Measurements from ENCODE around the gene TFIP11. TPM values are rescaled to one million over a fixed set of nuclear protein-coding genes. Genes with fewer than 3 reads are reported as not detected.

Gene TFIP11
- total RNA-seq (2022) (39.8 and 40.8 TPM in 2 replicates), Bru-seq, nascent RNA (percentile 70 among the genes with signal in this experiment), BruChase-seq, experiment 1, labeled RNA remaining after a 6-hour chase (percentile 70 among the genes with signal in this experiment), BruChase-seq, experiment 2, labeled RNA remaining after a 2-hour chase (percentile 73 among the genes with signal in this experiment)
- long read RNA-seq, transcript TFIP11-204 (15 exons, 3,586 nt) = major isoform, 28 of 60 reads
- long read RNA-seq, partial matches to known transcripts = 10 of 60 reads
- long read RNA-seq, other reads (novel, unspliced or antisense) = 19 of 60 reads

GRCh38 chr22:26512149-26512793 is at the start of gene TFIP11:
TSS of gene TFIP11 (minus strand) at chr22:26512473. CDS start at chr22:26510272, 2,201 bp downstream.
- peaks cover 13% of the 10 kb centered on the region for H3K4me1 Mint-ChIP-seq (ENCODE audit: low read depth, unreplicated experiment)
- intact Hi-C loops (cut with micrococcal nuclease; ENCODE audit: unreplicated experiment) = no loop called here

GRCh38 chr22:26561756-26562417 is 49.6 kb upstream of the TFIP11 start:
- no peaks in the 10 kb centered on the region for H3K9me3 Mint-ChIP-seq (ENCODE audit: low read depth, unreplicated experiment)
- H3K4me3 Mint-ChIP-seq (ENCODE audit: low read depth, unreplicated experiment) = no peak overlapping the region
- BruUV-seq (replicated peaks) = no TSS peak
- no peaks in the 10 kb centered on the region for H3K27me3 Mint-ChIP-seq (ENCODE audit: unreplicated experiment)
- H3K27ac Mint-ChIP-seq (ENCODE audit: unreplicated experiment) = no peak overlapping the region
- no peak for DNase-seq
- intact Hi-C loops (cut with micrococcal nuclease; ENCODE audit: unreplicated experiment) = no loop called here
- H3K36me3 Mint-ChIP-seq (ENCODE audit: insufficient read depth, unreplicated experiment) = no peaks in the 10 kb centered on the region
- no peak for TF ChIP-seq CTCF (IDR thresholded peaks at IDR 0.05; ENCODE audit: unreplicated experiment)
- H3K4me1 Mint-ChIP-seq (ENCODE audit: low read depth, unreplicated experiment) = no peaks in the 10 kb centered on the region
- CTCF ChIA-PET = interaction anchor here (0.7 kb wide), 1 partner anchor 1037 kb away, joined by 3 read pairs; no protein-coding TSS in a partner anchor

More at GRCh38 chr22:26512149-26512793, at the start of gene TFIP11:
- CTCF ChIA-PET = interaction anchor here (0.5 to 1.1 kb wide), 4 partner anchors 10 to 1531 kb away, joined by 3 to 5 read pairs (median 4); no protein-coding TSS in a partner anchor
- Mint-ChIP-seq H3K4me3 (ENCODE audit: low read depth, unreplicated experiment) (peak within 1 kb of the TSS; percentile 100), H3K36me3 (ENCODE audit: insufficient read depth, unreplicated experiment) (peaks cover 32% of the 10 kb centered on the region), H3K27ac (ENCODE audit: unreplicated experiment) (peak within 1 kb of the TSS; percentile 99), H3K27me3 (ENCODE audit: unreplicated experiment) (no peaks in the 10 kb centered on the region), H3K9me3 (ENCODE audit: low read depth, unreplicated experiment) (no peaks in the 10 kb centered on the region)
- no peak for TF ChIP-seq CTCF (IDR thresholded peaks at IDR 0.05; ENCODE audit: unreplicated experiment)
- peak; percentile 93 for DNase-seq
- no TSS peak for BruUV-seq (replicated peaks)

- intact Hi-C loops (cut with micrococcal nuclease; ENCODE audit: unreplicated experiment) = no loop called here
- H3K4me1 Mint-ChIP-seq (ENCODE audit: low read depth, unreplicated experiment) = no peaks in the 10 kb centered on the region
- no peak overlapping the region for H3K4me3 Mint-ChIP-seq (ENCODE audit: low read depth, unreplicated experiment)
- DNase-seq = no peak
- H3K27me3 Mint-ChIP-seq (ENCODE audit: unreplicated experiment) = no peaks in the 10 kb centered on the region
- no peak for TF ChIP-seq CTCF (IDR thresholded peaks at IDR 0.05; ENCODE audit: unreplicated experiment)
- H3K27ac Mint-ChIP-seq (ENCODE audit: unreplicated experiment) = no peak overlapping the region
- no peaks in the 10 kb centered on the region for H3K9me3 Mint-ChIP-seq (ENCODE audit: low read depth, unreplicated experiment)
- no TSS peak for BruUV-seq (replicated peaks)
- no peaks in the 10 kb centered on the region for H3K36me3 Mint-ChIP-seq (ENCODE audit: insufficient read depth, unreplicated experiment)
- CTCF ChIA-PET = no interaction called here
Observed at GRCh38 chr22:26559961-26560575, 47.8 kb upstream of the TFIP11 start.

- BruUV-seq (replicated peaks) = no TSS peak
- Mint-ChIP-seq H3K36me3 (ENCODE audit: insufficient read depth, unreplicated experiment) (no peaks in the 10 kb centered on the region), H3K4me3 (ENCODE audit: low read depth, unreplicated experiment) (no peak overlapping the region), H3K4me1 (ENCODE audit: low read depth, unreplicated experiment) (no peaks in the 10 kb centered on the region), H3K27ac (ENCODE audit: unreplicated experiment) (no peak overlapping the region), H3K27me3 (ENCODE audit: unreplicated experiment) (no peaks in the 10 kb centered on the region), H3K9me3 (ENCODE audit: low read depth, unreplicated experiment) (no peaks in the 10 kb centered on the region)
- intact Hi-C loops (cut with micrococcal nuclease; ENCODE audit: unreplicated experiment) = no loop called here
- CTCF ChIA-PET = interaction anchor here (0.6 kb wide), 1 partner anchor 205 kb away, joined by 3 read pairs; no protein-coding TSS in a partner anchor
- no peak for DNase-seq
- TF ChIP-seq CTCF (IDR thresholded peaks at IDR 0.05; ENCODE audit: unreplicated experiment) = no peak
Observed at GRCh38 chr22:26558248-26558895, 46.1 kb upstream of the TFIP11 start.
